ENCODE results near the gene MMS19. TPM values are rescaled to one million over a fixed set of nuclear protein-coding genes. Genes with fewer than 3 reads are reported as not detected.
"Not testable (repeated sequence)": the region's sequence is repeated elsewhere in the genome, so short reads cannot be mapped to it uniquely, and the experiment has no call there.

MMS19 gene
- total RNA-seq, 1 experiment from 2014 or later: 63.2 TPM

GRCh38 chr10:97428572-97428981 is 69.6 kb downstream of the MMS19 start:
- no peak for DNase-seq (ENCODE audit: extremely low read depth, low read depth)

GRCh38 chr10:97427571-97428179 is 70.5 kb downstream of the MMS19 start:
- no peak for DNase-seq (ENCODE audit: extremely low read depth, low read depth)

- no peak for DNase-seq (ENCODE audit: extremely low read depth, low read depth)
Measured at GRCh38 chr10:97426776-97427570, 71.2 kb downstream of the MMS19 start.

GRCh38 chr10:97425964-97426775 is 72.1 kb downstream of the MMS19 start, which contains the start of gene PGAM1:
Gene PGAM1, plus strand, starts transcription at chr10:97426191. Its CDS starts 117 bp downstream, at chr10:97426308.
- DNase-seq (ENCODE audit: extremely low read depth, low read depth): peak; percentile 96

GRCh38 chr10:97423757-97424098 is 74.5 kb downstream of the MMS19 start:
- DNase-seq (ENCODE audit: extremely low read depth, low read depth): not testable (repeated sequence)

- no peak for DNase-seq (ENCODE audit: extremely low read depth, low read depth)
Measured at GRCh38 chr10:97416565-97416964, 81.7 kb downstream of the MMS19 start.

- no peak for DNase-seq (ENCODE audit: extremely low read depth, low read depth)
Measured at GRCh38 chr10:97412891-97413304, 85.3 kb downstream of the MMS19 start.

GRCh38 chr10:97411406-97411805 is 86.8 kb downstream of the MMS19 start:
- DNase-seq (ENCODE audit: extremely low read depth, low read depth): no peak

- DNase-seq (ENCODE audit: extremely low read depth, low read depth): no peak
Measured at GRCh38 chr10:97408496-97408992, 89.7 kb downstream of the MMS19 start.

Small RNA genes lying within 50 kb of the gene (small RNA-seq; reads per million reads assigned to genes)
- gene RF00019: 0 reads per million in 2 experiments

Other genes with a start within 250 kb of the MMS19 start
- gene ARHGAP19, start 205.8 kb downstream of the MMS19 start, total RNA-seq (2014; rRNA removed; shearing (Covaris generic)): 20.6 and 20.7 TPM in 2 replicates
- 1.1 and 2.0 TPM in 2 replicates for gene FRAT1, start 179.2 kb downstream of the MMS19 start, total RNA-seq (2014; rRNA removed; shearing (Covaris generic))
- 10.0 and 12.4 TPM in 2 replicates for gene FRAT2, start 163.7 kb downstream of the MMS19 start, total RNA-seq (2014; rRNA removed; shearing (Covaris generic))
- 62.6 and 66.8 TPM in 2 replicates for gene RRP12, start 97.1 kb downstream of the MMS19 start, total RNA-seq (2014; rRNA removed; shearing (Covaris generic))
- 432 and 436 TPM in 2 replicates for gene PGAM1, start 72.2 kb downstream of the MMS19 start, total RNA-seq (2014; rRNA removed; shearing (Covaris generic))
- gene EXOSC1, start 52.4 kb downstream of the MMS19 start, total RNA-seq (2014; rRNA removed; shearing (Covaris generic)): 85.8 and 96.3 TPM in 2 replicates
- 34.3 and 35.4 TPM in 2 replicates for gene ZDHHC16, start 52.2 kb downstream of the MMS19 start, total RNA-seq (2014; rRNA removed; shearing (Covaris generic))
- gene UBTD1, start 502 bp upstream of the MMS19 start, total RNA-seq (2014; rRNA removed; shearing (Covaris generic)): 3.4 and 3.8 TPM in 2 replicates
- 2.0 and 3.1 TPM in 2 replicates for gene ANKRD2, start 74.4 kb upstream of the MMS19 start, total RNA-seq (2014; rRNA removed; shearing (Covaris generic))
- 1.4 TPM in 2 replicates for gene HOGA1, start 86.0 kb upstream of the MMS19 start, total RNA-seq (2014; rRNA removed; shearing (Covaris generic))
- gene C10orf62, start 91.3 kb upstream of the MMS19 start, total RNA-seq (2014; rRNA removed; shearing (Covaris generic)): 0.12 TPM in 1 of 2 replicates, not detected in the other
- 13.3 and 19.5 TPM in 2 replicates for gene MORN4, start 135.1 kb upstream of the MMS19 start, total RNA-seq (2014; rRNA removed; shearing (Covaris generic))
- gene PI4K2A, start 142.2 kb upstream of the MMS19 start, total RNA-seq (2014; rRNA removed; shearing (Covaris generic)): 13.4 and 13.7 TPM in 2 replicates
- 147 and 192 TPM in 2 replicates for gene AVPI1, start 188.8 kb upstream of the MMS19 start, total RNA-seq (2014; rRNA removed; shearing (Covaris generic))
- 20.1 and 23.1 TPM in 2 replicates for gene MARVELD1, start 215.3 kb upstream of the MMS19 start, total RNA-seq (2014; rRNA removed; shearing (Covaris generic))
- 22.5 and 26.0 TPM in 2 replicates for gene ZFYVE27, start 238.7 kb upstream of the MMS19 start, total RNA-seq (2014; rRNA removed; shearing (Covaris generic))